HG02678 (cell line): ENCODE results near the gene RIMS1.
A peak's percentile ranks its signal among the peaks of the same experiment; 100 is the strongest.

Experiments
- ATAC-seq: cut with Tn5 transposase; IDR thresholded peaks from one replicate; pipeline ENCODE4 v1.9.1; 2021; ENCODE audit warnings: mild to moderate bottlenecking, moderate library complexity; ENCODE audit not compliant: unreplicated experiment

The RIMS1 gene, protein sequence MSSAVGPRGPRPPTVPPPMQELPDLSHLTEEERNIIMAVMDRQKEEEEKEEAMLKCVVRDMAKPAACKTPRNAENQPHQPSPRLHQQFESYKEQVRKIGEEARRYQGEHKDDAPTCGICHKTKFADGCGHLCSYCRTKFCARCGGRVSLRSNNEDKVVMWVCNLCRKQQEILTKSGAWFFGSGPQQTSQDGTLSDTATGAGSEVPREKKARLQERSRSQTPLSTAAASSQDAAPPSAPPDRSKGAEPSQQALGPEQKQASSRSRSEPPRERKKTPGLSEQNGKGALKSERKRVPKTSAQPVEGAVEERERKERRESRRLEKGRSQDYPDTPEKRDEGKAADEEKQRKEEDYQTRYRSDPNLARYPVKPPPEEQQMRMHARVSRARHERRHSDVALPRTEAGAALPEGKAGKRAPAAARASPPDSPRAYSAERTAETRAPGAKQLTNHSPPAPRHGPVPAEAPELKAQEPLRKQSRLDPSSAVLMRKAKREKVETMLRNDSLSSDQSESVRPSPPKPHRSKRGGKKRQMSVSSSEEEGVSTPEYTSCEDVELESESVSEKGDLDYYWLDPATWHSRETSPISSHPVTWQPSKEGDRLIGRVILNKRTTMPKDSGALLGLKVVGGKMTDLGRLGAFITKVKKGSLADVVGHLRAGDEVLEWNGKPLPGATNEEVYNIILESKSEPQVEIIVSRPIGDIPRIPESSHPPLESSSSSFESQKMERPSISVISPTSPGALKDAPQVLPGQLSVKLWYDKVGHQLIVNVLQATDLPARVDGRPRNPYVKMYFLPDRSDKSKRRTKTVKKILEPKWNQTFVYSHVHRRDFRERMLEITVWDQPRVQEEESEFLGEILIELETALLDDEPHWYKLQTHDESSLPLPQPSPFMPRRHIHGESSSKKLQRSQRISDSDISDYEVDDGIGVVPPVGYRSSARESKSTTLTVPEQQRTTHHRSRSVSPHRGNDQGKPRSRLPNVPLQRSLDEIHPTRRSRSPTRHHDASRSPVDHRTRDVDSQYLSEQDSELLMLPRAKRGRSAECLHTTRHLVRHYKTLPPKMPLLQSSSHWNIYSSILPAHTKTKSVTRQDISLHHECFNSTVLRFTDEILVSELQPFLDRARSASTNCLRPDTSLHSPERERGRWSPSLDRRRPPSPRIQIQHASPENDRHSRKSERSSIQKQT (N-terminal part only)

DNA sequence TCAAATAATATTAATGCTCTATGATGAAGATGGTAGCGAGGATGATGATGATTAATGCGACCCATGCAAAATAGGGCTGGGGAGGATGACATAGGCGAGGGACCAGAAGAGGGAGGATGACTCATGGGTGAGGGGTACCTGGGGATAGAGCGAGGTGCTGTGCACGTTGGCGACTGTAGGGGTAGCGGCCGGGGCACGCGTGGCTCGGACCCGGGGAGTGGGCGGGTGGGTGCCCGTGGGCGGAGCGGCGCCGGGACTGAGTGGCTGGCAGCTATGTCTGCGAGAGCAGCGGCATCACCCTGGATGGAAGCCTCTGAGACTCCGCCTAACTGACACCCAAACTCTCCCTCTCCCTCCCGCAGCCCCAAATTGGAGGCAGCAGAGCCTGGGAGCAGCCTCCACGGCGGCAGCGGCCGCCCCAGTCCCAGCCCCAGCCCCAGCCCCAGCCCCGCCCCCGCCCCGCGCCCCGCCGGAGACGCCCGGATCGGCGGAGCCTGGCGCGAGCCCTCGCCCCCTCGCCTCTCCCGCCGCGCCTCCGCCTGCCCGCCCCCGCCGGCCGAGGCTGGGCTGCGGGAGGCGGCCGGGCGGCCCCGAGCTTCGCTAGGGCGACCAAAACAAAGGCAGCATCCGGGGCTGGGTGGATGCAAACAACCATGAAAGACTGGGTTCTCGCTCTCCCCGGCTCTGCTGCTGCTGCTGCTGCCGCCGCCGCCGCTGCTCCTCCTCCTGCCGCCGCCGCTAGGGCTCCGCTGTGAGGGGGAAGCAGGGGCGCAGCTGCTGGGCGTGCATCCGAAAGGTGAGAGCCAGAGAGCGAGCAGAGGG is at the start of gene RIMS1:
RIMS1 (plus strand) TSS at position 367 of the 822 bp plus-strand sequence. CDS start 474 bp downstream, outside the sequence.
- ATAC-seq, result peak; percentile 62

DNA sequence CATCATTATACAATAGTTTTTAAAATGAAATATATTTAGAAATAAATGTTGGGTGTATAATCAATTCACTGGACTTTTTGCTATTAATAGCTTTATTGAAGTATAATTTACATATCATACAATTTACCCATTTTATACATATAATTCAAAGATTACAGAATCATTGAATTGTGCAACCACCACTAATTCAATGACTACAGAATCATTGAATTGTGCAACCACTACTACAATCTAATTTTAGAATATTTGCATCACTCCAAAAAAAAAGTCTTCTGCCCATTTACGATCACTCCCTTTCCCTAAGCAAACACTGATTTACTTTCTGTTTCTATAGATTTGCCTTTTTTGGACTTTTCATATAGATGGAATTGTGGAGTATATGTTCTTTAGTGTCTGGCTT is 35.1 kb upstream of the RIMS1 start:
- ATAC-seq, result no peak

DNA sequence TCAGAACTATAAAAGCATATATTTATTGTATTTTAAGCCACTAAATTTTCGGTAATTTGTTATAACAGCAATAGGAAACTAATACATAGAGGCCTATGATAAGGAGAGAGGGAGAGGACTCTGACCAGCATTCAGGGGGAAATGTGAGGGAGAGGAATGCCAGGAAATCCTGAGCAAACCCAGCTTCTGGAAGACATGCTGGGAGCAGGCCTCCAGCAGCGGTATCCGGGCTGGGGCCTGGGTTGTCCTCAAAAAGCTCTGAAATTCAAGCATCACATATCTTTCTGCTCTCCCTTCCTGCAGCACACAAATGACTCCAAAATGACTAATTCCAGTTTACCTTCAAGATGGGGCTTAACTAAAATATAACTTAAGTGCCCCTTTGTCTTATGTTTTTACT is 33.4 kb upstream of the RIMS1 start:
- no peak for ATAC-seq

DNA sequence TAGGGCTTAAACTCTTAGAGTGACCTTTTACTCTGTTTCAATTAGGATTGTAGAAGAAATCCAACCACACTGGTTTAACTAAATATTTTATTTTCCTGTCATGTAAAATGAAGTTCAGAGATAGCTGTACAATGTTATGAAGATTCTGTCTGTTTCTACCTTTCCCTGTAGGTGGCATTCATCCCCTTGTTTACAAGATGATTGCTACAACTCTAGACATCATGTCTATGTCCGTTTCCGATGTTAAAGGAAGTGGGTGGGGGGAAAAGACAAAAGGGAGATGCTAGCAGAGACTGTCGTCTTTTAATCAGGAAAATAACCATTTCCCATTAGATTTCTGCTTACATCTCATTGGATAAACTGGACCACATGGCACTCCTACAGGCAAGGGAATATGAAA is 30.9 kb upstream of the RIMS1 start:
- ATAC-seq, result no peak

DNA sequence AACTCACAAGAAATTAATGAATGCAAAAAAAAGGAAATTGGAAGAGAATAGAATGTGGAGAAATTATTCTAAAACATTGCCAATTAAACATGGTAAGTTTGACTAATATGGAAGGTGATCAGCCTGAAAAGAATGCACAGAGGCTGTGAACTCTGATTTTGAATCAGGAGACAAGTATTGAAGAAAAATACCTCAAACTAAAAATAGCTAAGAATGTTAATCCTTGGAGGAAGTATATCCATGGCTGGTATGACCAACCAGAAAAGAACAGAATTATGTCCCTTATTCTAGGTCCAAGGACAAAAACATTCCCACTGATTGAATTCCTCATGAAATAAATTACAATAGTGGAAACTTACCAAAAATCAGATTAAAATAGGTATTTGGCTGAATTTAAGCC is 7.3 kb upstream of the RIMS1 start:
- no peak for ATAC-seq

GRCh38 chr6:71887006-71887743 is 825 bp downstream of the RIMS1 start:
- ATAC-seq, result no peak

- no peak for ATAC-seq
Observed at GRCh38 chr6:71887744-71888230, 1.4 kb downstream of the RIMS1 start.

- no peak for ATAC-seq
Observed at GRCh38 chr6:71888756-71889340, 2.5 kb downstream of the RIMS1 start.

DNA sequence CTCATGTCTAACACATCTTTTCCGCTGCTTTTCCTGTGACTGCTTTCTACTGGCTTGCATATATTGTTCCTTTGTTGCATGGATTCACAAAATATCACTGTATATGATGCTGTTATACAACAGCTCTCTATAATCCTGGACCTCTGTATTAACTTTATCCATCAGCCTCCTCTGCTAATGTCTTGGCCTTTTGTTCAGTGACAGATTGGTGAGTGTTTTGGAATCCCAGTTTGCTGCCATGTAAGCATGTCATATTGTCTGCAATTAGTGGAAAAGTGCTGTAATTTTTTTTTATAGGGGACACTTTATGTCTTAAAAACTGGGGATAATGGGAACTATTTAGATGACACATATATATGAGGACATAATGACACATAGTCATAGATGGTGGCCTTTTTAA is 3.0 kb downstream of the RIMS1 start:
- no peak for ATAC-seq

DNA sequence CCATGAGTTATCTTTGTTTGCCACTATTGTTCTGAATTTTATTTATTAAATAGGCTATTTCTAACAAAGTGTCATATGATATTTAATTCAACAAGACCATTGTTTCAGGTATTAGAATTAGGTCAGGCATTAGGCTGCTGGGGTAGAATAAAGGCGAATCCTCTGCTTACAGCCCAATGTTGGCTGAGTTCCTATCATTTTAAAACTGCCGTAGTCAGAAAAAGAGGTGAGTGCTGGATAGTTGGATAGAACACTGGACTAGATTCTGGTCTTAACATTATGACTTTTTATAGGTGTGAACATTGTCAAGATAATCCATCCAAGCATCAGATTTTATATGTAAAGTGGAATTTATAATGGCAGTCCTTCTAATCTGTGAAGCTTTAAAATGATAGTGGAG is 6.3 kb downstream of the RIMS1 start:
- no peak for ATAC-seq

DNA sequence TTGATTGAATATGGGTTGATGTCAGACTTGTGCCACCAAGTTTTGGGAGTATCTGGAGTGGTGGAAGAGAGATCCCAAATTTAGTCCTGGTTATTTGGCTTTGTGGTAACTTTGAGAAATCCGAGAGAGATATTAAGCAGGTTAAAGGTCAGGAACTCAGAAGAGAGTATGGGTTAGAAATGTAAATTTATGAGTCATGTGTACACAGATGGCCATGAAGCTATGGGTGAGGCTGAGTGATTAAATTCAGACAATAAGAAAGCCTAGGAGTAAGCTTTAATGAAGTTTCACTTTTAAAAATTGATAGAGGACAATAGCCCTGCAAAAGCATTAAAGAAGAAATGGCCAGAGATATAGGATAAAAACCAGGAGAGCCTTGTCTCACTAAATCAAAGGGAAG is 14.3 kb downstream of the RIMS1 start:
- no peak for ATAC-seq

- peak; percentile 77 for ATAC-seq
Observed at GRCh38 chr6:71902261-71902660, 15.9 kb downstream of the RIMS1 start.

GRCh38 chr6:71906813-71907212 is 20.5 kb downstream of the RIMS1 start:
- no peak for ATAC-seq

GRCh38 chr6:71908162-71908765 is 21.9 kb downstream of the RIMS1 start:
- no peak for ATAC-seq

GRCh38 chr6:71913444-71914234 is 27.3 kb downstream of the RIMS1 start:
- ATAC-seq, result no peak

DNA sequence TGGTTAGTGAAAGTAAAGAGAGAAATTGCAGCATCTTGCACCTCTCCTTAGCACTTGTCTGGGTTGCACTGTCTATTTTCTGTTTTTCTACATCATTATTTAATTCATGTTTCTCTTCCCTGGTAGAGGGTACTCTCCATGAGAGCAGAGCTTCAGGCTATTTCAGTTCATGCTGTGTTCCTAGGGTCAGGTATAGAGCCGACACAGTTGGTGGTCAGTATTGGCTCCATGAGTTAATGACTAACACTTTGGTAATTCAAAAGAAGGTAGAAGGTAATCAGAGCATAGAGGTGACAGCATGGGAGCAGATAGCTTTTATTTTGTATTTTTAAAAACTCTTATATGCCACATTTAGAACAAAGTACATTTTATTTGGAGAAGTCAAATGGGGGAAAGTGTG is 42.7 kb downstream of the RIMS1 start:
- ATAC-seq, result no peak

DNA sequence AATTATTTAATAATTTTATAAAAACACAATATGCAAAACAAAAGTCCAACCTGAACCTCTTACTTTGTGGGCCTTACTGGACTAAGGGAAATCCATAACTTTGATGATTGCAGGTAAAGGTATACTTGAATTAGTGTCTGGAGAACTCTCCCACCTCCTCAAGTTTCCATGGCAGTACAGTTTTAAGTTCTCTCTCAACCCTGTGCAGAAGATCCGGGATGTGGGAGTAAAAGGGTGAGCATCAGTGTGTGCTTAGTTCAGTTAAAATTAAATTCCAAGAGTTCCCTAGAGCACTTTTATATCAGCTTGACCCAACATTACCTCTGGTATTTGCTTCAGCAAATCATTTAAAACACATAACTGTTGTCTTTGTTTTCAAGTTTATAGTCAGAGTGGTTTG is 47.5 kb downstream of the RIMS1 start:
- no peak for ATAC-seq

GRCh38 chr6:71965404-71965803 is 79.1 kb downstream of the RIMS1 start:
- no peak for ATAC-seq
